ENCODE results near the gene RSU1. TPM values are rescaled to one million over a fixed set of nuclear protein-coding genes. Genes with fewer than 3 reads are reported as not detected.

The RSU1 gene
- total and polyA plus RNA-seq, 2 of the 13 experiments (the other 11 are each of a cell fraction or from before 2014, with no cell fraction given) = 32.3 to 35.1 TPM

DNA sequence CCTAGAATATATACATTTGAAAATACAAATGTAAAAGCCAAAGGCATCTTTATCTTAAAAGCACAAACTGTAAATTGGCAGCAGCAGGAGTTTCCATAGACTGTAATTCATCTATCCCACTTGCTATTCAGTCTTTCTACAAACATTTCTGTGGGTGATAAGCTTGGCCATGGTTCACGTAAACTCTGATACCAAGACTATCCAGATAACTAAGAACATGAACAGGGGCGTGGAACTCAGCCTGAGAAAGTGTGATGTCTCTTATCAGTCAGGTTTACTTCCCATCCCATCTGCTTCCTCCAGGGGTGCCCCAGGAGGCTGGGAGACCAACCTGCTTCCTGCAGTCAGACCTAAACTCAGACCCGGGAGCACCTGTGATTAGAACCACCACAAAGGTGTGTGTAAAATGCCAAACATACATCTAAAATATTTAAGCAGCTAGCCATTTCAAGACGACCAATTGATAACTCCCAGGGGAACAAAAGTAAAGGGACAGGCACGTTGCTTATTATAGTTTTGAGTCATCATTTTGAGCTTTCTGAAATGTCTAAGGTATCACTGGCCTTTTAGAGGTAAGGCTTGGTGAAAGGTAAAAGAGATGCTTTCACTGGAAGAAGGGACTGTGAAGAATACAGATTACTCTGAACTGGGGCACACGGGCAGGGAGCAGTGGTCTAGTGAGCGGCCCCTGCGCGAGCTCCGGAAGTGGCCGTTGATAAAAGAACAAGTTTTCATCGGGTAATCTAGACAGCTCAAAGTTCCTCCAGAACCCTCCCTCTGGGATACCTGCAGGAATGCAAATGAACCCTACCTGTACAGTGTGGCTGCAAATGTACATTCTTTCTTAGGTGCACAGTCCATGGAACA is 51.5 kb downstream of the RSU1 start:
- H4K20me1 ChIP-seq (ENCODE audit: insufficient read depth, low read length) = no peaks in the 10 kb centered on the region
- no peak for ATAC-seq
- BruUV-seq (replicated peaks) = no TSS peak
- no peak overlapping the region for H3K4me3 ChIP-seq (replicated peaks in 1 of 3; ENCODE audit: insufficient read depth in 1 of 3, low read depth in 2 of 3, low read length in 3 of 3)
- no peaks in the 10 kb centered on the region for H3K4me1 ChIP-seq (ENCODE audit: insufficient read depth, low read length)
- ChIA-PET POLR2A (no interaction called here), CTCF (ENCODE audit: low intra/inter-chr PET ratio, low total read pairs) (no interaction called here)
- in situ Hi-C loops (cut with HindIII; ENCODE audit: extremely low pct_ligation_motif_present, low pct_unique_long_range_greater_than_20kb) = no loop called here
- no peak for FAIRE-seq
- no peak overlapping the region for H2AFZ ChIP-seq (ENCODE audit: low read length)
- TF ChIP-seq THAP8 (CRISPR knock-in tag; IDR thresholded peaks at IDR 0.05; ENCODE audit: borderline replicate concordance) = no peak
- no peak for TF ChIP-seq MED13 (CRISPR knock-in tag; IDR thresholded peaks at IDR 0.05)
- no peak for TF ChIP-seq PATZ1 (CRISPR knock-in tag; IDR thresholded peaks at IDR 0.05)
- TF ChIP-seq SKIL (CRISPR knock-in tag; IDR thresholded peaks at IDR 0.05; ENCODE audit: borderline replicate concordance) = no peak
- no peak for TF ChIP-seq HNRNPUL1 (IDR thresholded peaks at IDR 0.05; ENCODE audit: low read depth, low read length)
- no peak for TF ChIP-seq ZNF710 (CRISPR knock-in tag; IDR thresholded peaks at IDR 0.05; ENCODE audit: borderline replicate concordance)
- no peak for TF ChIP-seq AHR (CRISPR knock-in tag; IDR thresholded peaks at IDR 0.05)
- TF ChIP-seq ZNF678 (CRISPR knock-in tag; IDR thresholded peaks at IDR 0.05) = no peak
- TF ChIP-seq MXD4 (CRISPR knock-in tag; IDR thresholded peaks at IDR 0.05) = no peak
- no peak for TF ChIP-seq MZF1 (CRISPR knock-in tag; IDR thresholded peaks at IDR 0.05; ENCODE audit: borderline replicate concordance)
- no peak for TF ChIP-seq POLR2G (IDR thresholded peaks at IDR 0.05; ENCODE audit: low read depth, low read length)
- no peak for TF ChIP-seq HDAC6 (IDR thresholded peaks at IDR 0.05; ENCODE audit: low read depth, low read length)
- H3K36me3 ChIP-seq (replicated peaks in 1 of 2; ENCODE audit: control insufficient read depth in 1 of 2, insufficient read depth in 2 of 2, low read length in 2 of 2) = no peaks in the 10 kb centered on the region
- H3K9me3 ChIP-seq (ENCODE audit: low read length) = no peaks in the 10 kb centered on the region
- intact Hi-C loops (cut with micrococcal nuclease; ENCODE audit: unreplicated experiment) = no loop called here
- DNase-seq (ENCODE audit: low spot score) = no peak
- WGBS (ENCODE audit: low lambda C conversion rate) = 94% methylated on average over 12 of the region's 12 CpGs
- H3K9ac ChIP-seq (ENCODE audit: insufficient read depth, low read depth, low read length) = no peak overlapping the region
- H3K27ac ChIP-seq (ENCODE audit: extremely low read length, insufficient read depth, low read length) = no peak overlapping the region
- no peaks in the 10 kb centered on the region for H3K79me2 ChIP-seq (ENCODE audit: insufficient read depth, low read length)
- no peaks in the 10 kb centered on the region for H3K27me3 ChIP-seq (ENCODE audit: control insufficient read depth in 1 of 2, insufficient read depth in 2 of 2, low read length in 2 of 2)
- H3K4me2 ChIP-seq (ENCODE audit: low read depth, low read length) = no peak overlapping the region

All from HepG2 (cell line).